HT-29 (cell line): Measurements from ENCODE around the gene CCM2L. TPM values are rescaled to one million over a fixed set of nuclear protein-coding genes. Genes with fewer than 3 reads are reported as not detected.
A peak's percentile ranks its signal among the peaks of the same experiment; 100 is the strongest.

Source experiments
- DNase-seq: peaks from one replicate; pipeline ENCODE4 v3.0.0-alpha.2; 2015; ENCODE audit warnings: low spot score
- total RNA-seq: library from RNA; depleted of rRNA; stranded (reverse); fragments of >200 nt; shearing (Covaris generic); gene quantifications from 2 replicates; pipeline ENCODE4 v1.2.3, GENCODE V29; 2014; rRNA removed

The CCM2L gene
- total RNA-seq: 0.13 TPM in 1 of 2 replicates, not detected in the other

GRCh38 chr20:32010101-32010500, at the start of gene CCM2L:
Gene CCM2L (plus strand): TSS chr20:32010438. CDS start chr20:32010455, 17 bp downstream.
- DNase-seq: no peak

GRCh38 chr20:31962761-31963160, 47.5 kb upstream of the CCM2L start:
- no peak for DNase-seq

GRCh38 chr20:31963889-31964288, 46.3 kb upstream of the CCM2L start:
- no peak for DNase-seq

- DNase-seq: no peak
Observed at GRCh38 chr20:31966991-31967655, 43.1 kb upstream of the CCM2L start.

- DNase-seq: no peak
Observed at GRCh38 chr20:31967830-31968249, 42.4 kb upstream of the CCM2L start, which contains the start of gene XKR7. Gene XKR7 (plus strand): TSS chr20:31968151. CDS start chr20:31968176, 25 bp downstream.

- DNase-seq: peak; percentile 52
Observed at GRCh38 chr20:31968291-31969126, 41.7 kb upstream of the CCM2L start.

- no peak for DNase-seq
Observed at GRCh38 chr20:31969991-31970390, 40.2 kb upstream of the CCM2L start.

- no peak for DNase-seq
Observed at GRCh38 chr20:31972471-31973021, 37.7 kb upstream of the CCM2L start.

- DNase-seq: no peak
Observed at GRCh38 chr20:31974296-31974695, 35.9 kb upstream of the CCM2L start.

- DNase-seq: no peak
Observed at GRCh38 chr20:31974951-31975487, 35.2 kb upstream of the CCM2L start.

GRCh38 chr20:31975874-31976273, 34.4 kb upstream of the CCM2L start:
- DNase-seq: no peak

- DNase-seq: no peak
Observed at GRCh38 chr20:31977080-31977479, 33.2 kb upstream of the CCM2L start.

- DNase-seq: no peak
Observed at GRCh38 chr20:31979713-31980426, 30.4 kb upstream of the CCM2L start.

GRCh38 chr20:31981784-31982183, 28.5 kb upstream of the CCM2L start:
- DNase-seq: no peak

GRCh38 chr20:31984981-31985471, 25.2 kb upstream of the CCM2L start:
- DNase-seq: no peak

- peak; percentile 24 for DNase-seq
Observed at GRCh38 chr20:31987744-31988143, 22.5 kb upstream of the CCM2L start.

- DNase-seq: no peak
Observed at GRCh38 chr20:31988430-31989015, 21.7 kb upstream of the CCM2L start.

GRCh38 chr20:31989030-31989645, 21.1 kb upstream of the CCM2L start:
- DNase-seq: no peak

- DNase-seq: no peak
Observed at GRCh38 chr20:31990641-31991338, 19.4 kb upstream of the CCM2L start.

GRCh38 chr20:31991339-31991705, 18.9 kb upstream of the CCM2L start:
- DNase-seq: no peak
